ENCODE measurements around the gene SMLR1. TPM values are rescaled to one million over a fixed set of nuclear protein-coding genes. Genes with fewer than 3 reads are reported as not detected.

The SMLR1 gene
- total RNA-seq, 2 donors from 2014 or later: not detected

DNA sequence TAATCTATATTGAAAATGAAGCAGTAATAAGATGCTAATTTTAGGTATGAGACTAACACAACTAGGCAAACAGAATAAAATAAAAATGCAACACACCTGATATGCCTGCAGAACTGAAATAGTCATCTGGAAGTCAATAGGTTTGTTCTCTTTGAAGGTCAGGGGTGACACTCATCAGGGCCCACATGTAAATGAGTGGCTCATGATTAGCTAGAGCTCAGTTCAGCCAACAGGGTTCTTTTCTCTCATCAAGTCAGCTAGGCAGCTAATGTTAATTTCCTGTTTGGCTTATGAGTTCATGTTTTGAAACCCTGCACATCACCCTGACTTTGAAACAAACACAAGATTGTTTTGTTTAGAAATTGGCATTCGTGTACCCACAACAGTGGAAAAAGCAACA, 23.8 kb downstream of the SMLR1 start:
- ATAC-seq (no peak), DNase-seq (ENCODE audit: low spot score) (no peak)
- Mint-ChIP-seq H3K27me3 (no peaks in the 10 kb centered on the region), H3K27ac (no peak overlapping the region), H3K4me1 (ENCODE audit: low read depth in 2 of 2) (no peaks in the 10 kb centered on the region), H3K9me3 (no peaks in the 10 kb centered on the region), H3K4me3 (no peak overlapping the region), H3K36me3 (no peaks in the 10 kb centered on the region)

- Mint-ChIP-seq H3K9me3 (no peaks in the 10 kb centered on the region), H3K4me3 (no peak overlapping the region), H3K4me1 (ENCODE audit: low read depth in 2 of 2) (no peaks in the 10 kb centered on the region), H3K27me3 (no peaks in the 10 kb centered on the region), H3K36me3 (no peaks in the 10 kb centered on the region), H3K27ac (no peak overlapping the region)
- no peak for ATAC-seq
- no peak for DNase-seq (ENCODE audit: low spot score)
These were observed 25.8 kb downstream of the SMLR1 start for GRCh38 chr6:130852844-130853554.

GRCh38 chr6:130853555-130854183, 26.5 kb downstream of the SMLR1 start:
- DNase-seq (ENCODE audit: low spot score) (no peak), ATAC-seq (no peak)
- Mint-ChIP-seq H3K4me3 (no peak overlapping the region), H3K27me3 (no peaks in the 10 kb centered on the region), H3K9me3 (no peaks in the 10 kb centered on the region), H3K36me3 (no peaks in the 10 kb centered on the region), H3K27ac (no peak overlapping the region), H3K4me1 (ENCODE audit: low read depth in 2 of 2) (no peaks in the 10 kb centered on the region)

- DNase-seq (ENCODE audit: low spot score) (no peak), ATAC-seq (peak; percentile 11 to 13)
- Mint-ChIP-seq H3K27me3 (no peaks in the 10 kb centered on the region), H3K4me3 (no peak overlapping the region), H3K27ac (no peak overlapping the region), H3K4me1 (ENCODE audit: low read depth in 2 of 2) (no peaks in the 10 kb centered on the region), H3K9me3 (no peaks in the 10 kb centered on the region), H3K36me3 (no peaks in the 10 kb centered on the region)
These were observed 30.8 kb downstream of the SMLR1 start for GRCh38 chr6:130858054-130858453.

GRCh38 chr6:130858498-130859160, 31.4 kb downstream of the SMLR1 start:
- Mint-ChIP-seq H3K9me3 (no peaks in the 10 kb centered on the region), H3K27ac (no peak overlapping the region), H3K4me3 (no peak overlapping the region), H3K36me3 (no peaks in the 10 kb centered on the region), H3K27me3 (no peaks in the 10 kb centered on the region), H3K4me1 (ENCODE audit: low read depth in 2 of 2) (no peaks in the 10 kb centered on the region)
- DNase-seq (ENCODE audit: low spot score) (no peak), ATAC-seq (no peak)

DNA sequence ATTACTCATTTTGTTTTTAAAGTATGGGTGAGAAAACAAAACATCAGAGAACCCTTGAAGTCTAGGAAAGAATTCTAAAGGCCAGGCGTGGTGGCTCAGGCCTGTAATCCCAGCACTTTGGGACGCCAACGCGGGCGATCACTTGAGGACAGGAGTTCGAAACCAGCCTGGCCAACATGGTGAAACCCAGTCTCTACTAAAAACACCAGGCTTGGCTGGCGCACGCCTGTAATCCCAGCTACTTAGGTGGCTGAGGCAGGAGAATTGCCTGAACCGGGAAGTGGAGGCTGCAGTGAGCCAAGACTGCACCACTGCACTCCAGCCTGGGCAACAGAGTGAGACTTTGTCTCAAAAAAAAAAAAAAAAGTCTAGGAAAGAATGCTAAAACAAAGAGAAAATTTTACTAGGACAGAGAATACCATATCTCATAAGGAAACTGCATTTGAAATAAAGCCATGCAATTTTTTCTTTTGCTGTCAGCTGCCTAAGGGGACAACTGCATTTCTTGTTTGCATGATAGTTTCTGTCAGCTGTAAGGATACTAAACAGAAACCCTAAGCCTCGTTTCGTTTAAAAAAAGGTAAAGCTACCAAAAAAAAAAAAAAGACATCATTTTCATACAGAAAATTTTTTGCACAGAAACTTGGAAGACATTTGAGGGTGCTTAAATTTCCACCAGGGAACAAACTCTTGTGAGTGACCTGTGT, 32.1 kb downstream of the SMLR1 start:
- no peaks in the 10 kb centered on the region for H3K4me1 Mint-ChIP-seq (ENCODE audit: low read depth in 2 of 2)
- ATAC-seq (no peak), DNase-seq (ENCODE audit: low spot score) (no peak)
- H3K36me3 Mint-ChIP-seq: no peaks in the 10 kb centered on the region
- no peaks in the 10 kb centered on the region for H3K9me3 Mint-ChIP-seq
- no peak overlapping the region for H3K27ac Mint-ChIP-seq
- H3K4me3 Mint-ChIP-seq: no peak overlapping the region
- H3K27me3 Mint-ChIP-seq: no peaks in the 10 kb centered on the region

DNA sequence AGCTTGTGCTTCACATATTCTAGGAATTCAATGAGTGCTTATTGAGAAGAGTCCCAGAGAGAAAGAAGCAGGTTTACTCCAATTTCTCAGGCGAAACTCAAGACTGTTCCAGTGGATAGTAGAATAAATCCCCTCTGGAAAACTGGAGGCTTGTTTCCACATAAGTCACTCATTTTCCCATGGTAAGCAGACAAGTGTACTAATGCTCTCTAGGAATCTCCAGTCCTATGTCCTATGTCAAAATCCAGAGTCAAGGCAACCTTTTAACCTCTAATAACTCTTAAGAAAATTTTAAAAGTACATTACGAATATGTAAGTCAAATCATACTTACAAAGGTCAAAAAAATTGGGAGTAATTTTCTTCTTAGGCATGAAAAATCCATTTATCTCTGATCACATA, 35.2 kb downstream of the SMLR1 start:
- DNase-seq (ENCODE audit: low spot score) (no peak), ATAC-seq (no peak)
- Mint-ChIP-seq H3K27me3 (no peaks in the 10 kb centered on the region), H3K36me3 (no peaks in the 10 kb centered on the region), H3K4me3 (no peak overlapping the region), H3K4me1 (ENCODE audit: low read depth in 2 of 2) (no peaks in the 10 kb centered on the region), H3K9me3 (no peaks in the 10 kb centered on the region), H3K27ac (no peak overlapping the region)

DNA sequence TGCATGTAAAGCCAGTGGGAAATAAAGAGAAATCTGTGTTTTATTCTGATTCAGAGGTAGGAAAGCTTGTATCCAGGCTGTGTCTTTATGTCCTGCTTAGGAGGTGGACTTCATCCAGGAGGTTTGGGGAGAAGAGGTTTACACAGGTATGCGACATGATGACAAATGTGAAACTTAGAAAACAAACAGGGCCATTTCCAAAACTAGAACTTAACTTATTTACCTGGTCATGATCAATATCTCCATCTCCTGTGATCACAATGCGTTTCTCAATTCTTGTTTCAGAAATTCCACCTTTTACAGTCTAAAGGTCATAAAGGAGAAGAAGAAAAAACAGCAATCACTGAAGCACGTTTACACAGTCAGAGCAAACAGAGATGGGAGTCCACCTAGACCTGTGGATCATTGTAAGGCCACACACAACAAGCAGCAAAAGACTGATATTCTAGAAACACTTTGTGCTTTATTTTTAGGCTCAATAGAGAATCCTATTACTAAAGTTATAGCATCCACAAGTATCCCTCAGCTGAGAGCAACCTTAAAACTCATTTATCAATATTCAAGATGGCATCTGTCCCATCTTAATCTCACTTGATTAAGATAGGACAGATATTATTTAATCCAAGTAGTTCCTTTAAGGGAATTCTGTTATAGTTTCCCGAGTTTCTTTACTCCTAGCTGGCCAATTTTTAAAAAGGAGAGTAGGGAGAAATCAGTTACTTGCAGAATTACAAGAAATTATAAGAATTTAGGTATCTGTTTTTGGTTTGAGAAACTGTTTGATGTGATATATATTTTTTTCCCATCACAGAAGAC, 36.4 kb downstream of the SMLR1 start:
- Mint-ChIP-seq H3K4me1 (ENCODE audit: low read depth in 2 of 2) (no peaks in the 10 kb centered on the region), H3K27me3 (no peaks in the 10 kb centered on the region), H3K9me3 (no peaks in the 10 kb centered on the region), H3K27ac (no peak overlapping the region), H3K4me3 (no peak overlapping the region), H3K36me3 (no peaks in the 10 kb centered on the region)
- DNase-seq (ENCODE audit: low spot score) (no peak), ATAC-seq (no peak)

DNA sequence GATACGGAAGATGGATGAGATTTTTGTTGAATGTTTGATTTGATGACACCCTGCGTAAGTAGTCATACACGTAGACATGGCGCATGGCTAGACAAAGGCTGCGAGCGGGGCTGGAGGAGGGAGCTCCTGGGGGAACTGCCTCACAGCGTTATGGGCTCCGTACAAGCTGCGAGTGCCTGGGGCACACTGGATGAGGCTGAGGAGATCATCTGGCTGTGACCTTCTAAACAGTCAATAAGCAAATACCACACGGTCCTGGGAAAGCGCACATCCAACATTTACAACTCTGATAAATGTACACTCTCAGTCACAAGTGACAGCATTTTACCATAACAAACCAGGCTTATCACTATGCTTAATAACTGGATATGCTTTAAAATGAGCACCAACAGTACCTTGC, 37.1 kb downstream of the SMLR1 start:
- Mint-ChIP-seq H3K4me1 (ENCODE audit: low read depth in 2 of 2) (no peaks in the 10 kb centered on the region), H3K4me3 (no peak overlapping the region), H3K27me3 (no peaks in the 10 kb centered on the region), H3K9me3 (no peaks in the 10 kb centered on the region), H3K36me3 (no peaks in the 10 kb centered on the region), H3K27ac (no peak overlapping the region)
- DNase-seq (ENCODE audit: low spot score): no peak
- ATAC-seq: no peak

DNA sequence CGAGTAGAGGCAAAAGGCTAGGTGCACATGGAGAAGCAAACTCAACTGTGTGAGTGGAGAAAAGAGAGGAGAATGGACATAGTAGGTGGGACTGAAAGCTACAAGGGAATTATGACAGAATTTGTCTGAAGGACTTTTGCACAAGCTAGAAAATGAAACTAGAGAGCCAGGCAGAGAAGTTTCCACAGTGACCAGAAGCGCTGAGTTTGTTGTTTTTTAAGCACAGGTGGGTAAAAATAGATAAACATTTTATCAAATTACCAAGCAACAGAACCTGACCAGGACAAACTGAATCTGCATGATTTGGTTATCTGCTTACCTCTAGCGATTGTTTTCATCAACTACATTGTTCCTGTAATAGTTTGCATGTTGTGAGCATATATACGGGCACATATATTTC, 38.6 kb downstream of the SMLR1 start:
- no peak overlapping the region for H3K27ac Mint-ChIP-seq
- H3K36me3 Mint-ChIP-seq: no peaks in the 10 kb centered on the region
- H3K27me3 Mint-ChIP-seq: no peaks in the 10 kb centered on the region
- no peak for ATAC-seq
- no peaks in the 10 kb centered on the region for H3K4me1 Mint-ChIP-seq (ENCODE audit: low read depth in 2 of 2)
- H3K4me3 Mint-ChIP-seq: no peak overlapping the region
- DNase-seq (ENCODE audit: low spot score): no peak
- no peaks in the 10 kb centered on the region for H3K9me3 Mint-ChIP-seq

DNA sequence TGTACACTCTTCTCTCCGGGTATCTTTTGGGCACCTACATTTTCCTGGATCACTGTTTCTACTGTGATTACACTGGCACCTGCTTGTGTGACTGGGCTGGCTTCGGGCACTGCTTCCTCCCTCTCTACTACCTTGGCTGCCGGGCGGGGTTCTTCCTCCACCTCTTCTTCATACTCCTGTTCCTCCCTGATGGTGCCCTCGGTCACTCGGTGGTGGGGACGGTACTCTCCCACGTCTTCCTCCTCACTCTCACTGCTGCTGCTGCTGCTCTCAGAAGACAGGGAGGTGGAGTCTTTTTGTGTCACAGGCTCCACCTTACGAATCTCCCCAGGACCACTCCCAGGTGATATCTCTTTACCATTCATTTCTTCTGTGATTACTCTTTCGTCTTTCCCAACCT, 42.5 kb downstream of the SMLR1 start:
- DNase-seq (ENCODE audit: low spot score) (no peak), ATAC-seq (no peak)
- Mint-ChIP-seq H3K27me3 (peaks cover 0 to 2% of the 10 kb centered on the region in 2 donors), H3K27ac (no peak overlapping the region), H3K4me3 (no peak overlapping the region), H3K36me3 (no peaks in the 10 kb centered on the region), H3K4me1 (ENCODE audit: low read depth in 2 of 2) (peaks cover 0 to 4% of the 10 kb centered on the region in 2 donors), H3K9me3 (no peaks in the 10 kb centered on the region)

- Mint-ChIP-seq H3K27ac (no peak overlapping the region), H3K36me3 (no peaks in the 10 kb centered on the region), H3K27me3 (peaks cover 0 to 2% of the 10 kb centered on the region in 2 donors), H3K4me3 (no peak overlapping the region), H3K9me3 (no peaks in the 10 kb centered on the region), H3K4me1 (ENCODE audit: low read depth in 2 of 2) (peaks cover 0 to 4% of the 10 kb centered on the region in 2 donors)
- DNase-seq (ENCODE audit: low spot score) (no peak), ATAC-seq (no peak)
These were observed 43.1 kb downstream of the SMLR1 start for GRCh38 chr6:130870179-130870880.
